Nephron progenitor cell (in vitro differentiated cells): ENCODE measurements around the gene PHACTR1.
"Not testable (repeated sequence)": the region's sequence is repeated elsewhere in the genome, so short reads cannot be mapped to it uniquely, and the experiment has no call there.

Experiments used
- DNase-seq: peaks from one replicate; pipeline ENCODE4 v3.0.0; 2021
- H3K27ac Mint-ChIP-seq: 2 replicates; pipeline ENCODE4 v1.8.0; 2021; ENCODE audit warnings: mild to moderate bottlenecking, moderate library complexity, mixed read lengths
- H3K27me3 Mint-ChIP-seq: 2 replicates; pipeline ENCODE4 v1.8.0; 2021; ENCODE audit warnings: mild to moderate bottlenecking, low read depth, mixed read lengths; ENCODE audit not compliant: poor library complexity
- H3K36me3 Mint-ChIP-seq: 2 replicates; pipeline ENCODE4 v1.8.0; 2021; ENCODE audit warnings: low read depth, mixed read lengths
- H3K4me1 Mint-ChIP-seq: 2 replicates; pipeline ENCODE4 v1.8.0; 2021; ENCODE audit warnings: mixed read lengths
- H3K4me3 Mint-ChIP-seq: 2 replicates; pipeline ENCODE4 v1.8.0; 2021; ENCODE audit warnings: mild to moderate bottlenecking, moderate library complexity, mixed read lengths
- H3K9me3 Mint-ChIP-seq: 2 replicates; pipeline ENCODE4 v1.8.0; 2021; ENCODE audit warnings: mild to moderate bottlenecking, moderate library complexity, mixed read lengths
- CTCF ChIP-seq: fragments of 200-600 bp; sonication (generic); IDR thresholded peaks from 2 replicates; pipeline ENCODE4 v1.5.0; 2021; ENCODE audit warnings: antibody characterized with exemption

Gene PHACTR1

GRCh38 chr6:13239530-13240455, 523.2 kb downstream of the PHACTR1 start:
- Mint-ChIP-seq H3K4me1 (peaks cover 18% of the 10 kb centered on the region), H3K9me3 (peaks cover 11% of the 10 kb centered on the region), H3K4me3 (no peak overlapping the region), H3K27ac (no peak overlapping the region), H3K27me3 (peaks cover 14% of the 10 kb centered on the region), H3K36me3 (no peaks in the 10 kb centered on the region)
- no peak for DNase-seq
- TF ChIP-seq CTCF: no peak

- Mint-ChIP-seq H3K27ac (no peak overlapping the region), H3K4me1 (peaks cover 18% of the 10 kb centered on the region), H3K4me3 (no peak overlapping the region), H3K27me3 (peaks cover 10% of the 10 kb centered on the region), H3K9me3 (peaks cover 11% of the 10 kb centered on the region), H3K36me3 (no peaks in the 10 kb centered on the region)
- DNase-seq: no peak
- TF ChIP-seq CTCF: no peak
Observed at GRCh38 chr6:13241364-13241763, 524.8 kb downstream of the PHACTR1 start.

- DNase-seq: no peak
Observed at GRCh38 chr6:13242178-13242577, 525.6 kb downstream of the PHACTR1 start.

GRCh38 chr6:13242590-13242989, 526.0 kb downstream of the PHACTR1 start:
- Mint-ChIP-seq H3K27me3 (peaks cover 7% of the 10 kb centered on the region), H3K9me3 (peaks cover 11% of the 10 kb centered on the region), H3K4me1 (peaks cover 19% of the 10 kb centered on the region), H3K36me3 (no peaks in the 10 kb centered on the region), H3K27ac (no peak overlapping the region), H3K4me3 (no peak overlapping the region)
- TF ChIP-seq CTCF: no peak
- no peak for DNase-seq

More at GRCh38 chr6:13242178-13242577, 525.6 kb downstream of the PHACTR1 start:
- H3K27ac Mint-ChIP-seq: no peak overlapping the region
- no peak overlapping the region for H3K4me3 Mint-ChIP-seq
- peaks cover 7% of the 10 kb centered on the region for H3K27me3 Mint-ChIP-seq
- TF ChIP-seq CTCF: no peak
- peaks cover 11% of the 10 kb centered on the region for H3K9me3 Mint-ChIP-seq
- H3K36me3 Mint-ChIP-seq: no peaks in the 10 kb centered on the region
- H3K4me1 Mint-ChIP-seq: peaks cover 18% of the 10 kb centered on the region

- Mint-ChIP-seq H3K36me3 (no peaks in the 10 kb centered on the region), H3K9me3 (peaks cover 11% of the 10 kb centered on the region), H3K27me3 (peaks cover 7% of the 10 kb centered on the region), H3K4me1 (peaks cover 23% of the 10 kb centered on the region), H3K27ac (no peak overlapping the region), H3K4me3 (no peak overlapping the region)
- TF ChIP-seq CTCF: no peak
- no peak for DNase-seq
Observed at GRCh38 chr6:13243033-13243432, 526.5 kb downstream of the PHACTR1 start.

GRCh38 chr6:13243745-13244144, 527.2 kb downstream of the PHACTR1 start:
- peaks cover 11% of the 10 kb centered on the region for H3K9me3 Mint-ChIP-seq
- H3K27ac Mint-ChIP-seq, H3K4me3 Mint-ChIP-seq, H3K27me3 Mint-ChIP-seq, DNase-seq, H3K36me3 Mint-ChIP-seq: not testable (repeated sequence)
- H3K4me1 Mint-ChIP-seq: peaks cover 27% of the 10 kb centered on the region
